Measurements from ENCODE around the gene NUP214. TPM values are rescaled to one million over a fixed set of nuclear protein-coding genes. Genes with fewer than 3 reads are reported as not detected.
A peak's percentile ranks its signal among the peaks of the same experiment; 100 is the strongest.

The NUP214 gene
- total and polyA plus RNA-seq, 2 of the 4 experiments (the other 2 are of a cell fraction) = 7.9 to 13.4 TPM

- peak overlapping the region; percentile 55; the same call in 2 of the 3 replicates for H2BK15ac ChIP-seq (ENCODE audit: low read depth, low read length)
- H3K4me1 ChIP-seq (ENCODE audit: control insufficient read depth, insufficient read depth, low read length) = peaks cover 18% of the 10 kb centered on the region
- peaks cover 19% of the 10 kb centered on the region for H4K20me1 ChIP-seq (ENCODE audit: insufficient read depth, low read length)
- H3K4me2 ChIP-seq (ENCODE audit: low read depth, low read length) = peak overlapping the region; percentile 61
- ChIA-PET CTCF (interaction anchor here (0.6 to 5.2 kb wide), 4 partner anchors 10 to 237 kb away, joined by 3 to 45 read pairs (median 5); no protein-coding TSS in a partner anchor), POLR2A (ENCODE audit: unreplicated experiment) (interaction anchor here (0.6 kb wide), 1 partner anchor 23 kb away, joined by 3 read pairs; no protein-coding TSS in a partner anchor)
- peak overlapping the region; percentile 86 for H2AK5ac ChIP-seq (ENCODE audit: low read depth, low read length)
- peak overlapping the region; percentile 43 for H4K5ac ChIP-seq (ENCODE audit: low read depth, low read length)
- dilution Hi-C loops (cut with HindIII; ENCODE audit: low sequenced_read_pairs, unreplicated experiment) (no loop called here), intact Hi-C loops (cut with micrococcal nuclease) (loop anchor here (2.0 to 10.0 kb wide), 4 partner anchors 49 to 255 kb away; no protein-coding TSS in a partner anchor), in situ Hi-C loops (cut with MboI; ENCODE audit: low sequenced_read_pairs) (loop anchor here (5.0 kb wide), 1 partner anchor 158 kb away; no protein-coding TSS in a partner anchor)
- peak overlapping the region; percentile 87 for H4K91ac ChIP-seq (ENCODE audit: insufficient read depth, low read depth, low read length)
- TF ChIP-seq MAFK (IDR thresholded peaks at IDR 0.05; ENCODE audit: low read depth, low read length) (no peak), FOS (IDR thresholded peaks at IDR 0.05; ENCODE audit: low read depth, low read length) (peak; percentile 18; the same call in 1 of the 2 replicates), SMC3 (IDR thresholded peaks at IDR 0.05; ENCODE audit: low read depth, low read length) (0 out of 2 replicates have a peak, but pooled peaks have one; percentile 9), CEBPB (IDR thresholded peaks at IDR 0.05; ENCODE audit: low read depth, low read length) (0 out of 2 replicates have a peak, but pooled peaks have one; percentile 51)
- no peak overlapping the region for H2AFZ ChIP-seq (replicated peaks; ENCODE audit: low read length, poor library complexity)
- H3K27ac ChIP-seq (ENCODE audit: insufficient read depth, low read length) = peak overlapping the region; percentile 69
- WGBS, 2 experiments (ENCODE audit: extremely low coverage in 2 of 2, insufficient read length in 1 of 2) = 43% methylated on average over 2 of the region's 4 CpGs; no CpG with 5 or more reads in 1 of the 2 experiments
- peaks cover 13% of the 10 kb centered on the region for H3K36me3 ChIP-seq (ENCODE audit: control insufficient read depth, insufficient read depth, low read length)
- peak overlapping the region; percentile 93 for H3K4ac ChIP-seq (ENCODE audit: low read depth, low read length)
- peak overlapping the region; percentile 8; the same call in 1 of the 2 replicates for H3K9ac ChIP-seq (ENCODE audit: low read depth, low read length)
- no peak overlapping the region for H2AK9ac ChIP-seq (replicated peaks; ENCODE audit: low read depth, low read length, poor library complexity)
- peak overlapping the region; percentile 76 for H3K18ac ChIP-seq (ENCODE audit: low read depth, low read length)
- H3K27me3 ChIP-seq (ENCODE audit: control insufficient read depth, insufficient read depth, low read length) = no peaks in the 10 kb centered on the region
- peak overlapping the region; percentile 11; the same call in 1 of the 2 replicates for H3K56ac ChIP-seq (ENCODE audit: extremely low read depth, insufficient read depth, low read length)
- ATAC-seq (ENCODE audit: low read depth) = peak; percentile 58
- no peak overlapping the region for H3K4me3 ChIP-seq (ENCODE audit: insufficient read depth, low read depth, low read length)
- H3K9me1 ChIP-seq (ENCODE audit: insufficient read depth, low read length) = peaks cover 13% of the 10 kb centered on the region
- peak; percentile 95 for DNase-seq
- H2BK120ac ChIP-seq (ENCODE audit: low read depth, low read length) = peak overlapping the region; percentile 60
- peak overlapping the region; percentile 88 for H2BK20ac ChIP-seq (ENCODE audit: low read depth, low read length)
- H3K14ac ChIP-seq (replicated peaks; ENCODE audit: low read depth, low read length) = 0 out of 2 replicates have a peak overlapping the region, but pooled peaks have one; percentile 71
- peaks cover 3 to 16% of the 10 kb centered on the region in 2 experiments; a peak in 2 of 4 replicates for H3K79me1 ChIP-seq (ENCODE audit: low read depth in 1 of 2, low read length in 2 of 2)
- H2BK5ac ChIP-seq (ENCODE audit: low read depth, low read length, poor library complexity, severe bottlenecking) = peak overlapping the region; percentile 79
- H4K8ac ChIP-seq (ENCODE audit: low read depth in 2 of 2, low read length in 2 of 2) = peak overlapping the region in 1 of 2 experiments; percentile 69; a peak in 3 of 4 replicates
- no peaks in the 10 kb centered on the region for H3K9me3 ChIP-seq (ENCODE audit: control insufficient read depth, insufficient read depth, low read length)
- BruUV-seq (replicated peaks) = no TSS peak
- H3K23ac ChIP-seq (ENCODE audit: low read depth, low read length) = peak overlapping the region; percentile 52
Observed at GRCh38 chr9:131179561-131180219, 54.3 kb downstream of the NUP214 start.
